Fibroblast of villous mesenchyme (primary cell): Measurements from ENCODE around the gene ASTN1. TPM values are rescaled to one million over a fixed set of nuclear protein-coding genes. Genes with fewer than 3 reads are reported as not detected.

Experiments
- DNase-seq: peaks from one replicate; pipeline ENCODE4 v3.0.0-alpha.2; 2010; ENCODE audit warnings: low read depth
- H3K4me3 ChIP-seq: 2 replicates; pipeline ENCODE4 v1.5.1; 2011; ENCODE audit warnings: low read depth, mild to moderate bottlenecking, low read length
- total RNA-seq: library from RNA; depleted of rRNA; stranded (reverse); fragments of >200 nt; gene quantifications from 2 replicates; pipeline ENCODE4 v1.2.3, GENCODE V29; 2012
- TF ChIP-seq, protein P1 (sequence below): IDR thresholded peaks from 2 replicates; pipeline ENCODE4 v1.5.1; 2012; ENCODE audit warnings: low read depth, mild to moderate bottlenecking, low read length; ENCODE audit not compliant: insufficient read depth

The ASTN1 gene
- total RNA-seq, 1 donor, result not detected

DNA sequence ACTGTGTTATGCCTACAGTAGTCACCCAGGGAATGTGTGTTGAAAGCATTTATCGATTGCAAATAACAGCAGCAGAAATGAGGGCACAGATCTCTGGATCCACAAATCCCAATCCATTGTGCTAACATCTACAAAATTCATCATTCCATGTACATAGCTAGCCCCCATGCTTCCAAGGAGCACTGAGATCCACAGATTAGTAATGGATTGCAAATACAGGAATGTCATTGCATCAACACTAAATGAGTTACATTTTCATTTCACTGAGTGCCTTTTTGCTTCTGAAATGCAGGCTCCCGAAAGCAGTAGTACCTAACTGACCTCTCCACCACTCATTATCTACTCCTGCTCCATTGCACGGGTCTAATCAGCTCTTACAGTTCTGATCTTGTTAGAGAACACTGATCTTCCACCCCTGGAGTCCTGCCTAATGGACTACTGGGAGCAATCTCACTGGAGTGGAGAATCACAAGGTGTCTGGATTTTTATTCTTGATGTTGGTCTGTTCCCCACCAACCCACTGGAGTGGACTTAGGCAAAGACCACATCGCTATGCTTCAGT, 30.5 kb downstream of the ASTN1 start:
- no peak overlapping the region for H3K4me3 ChIP-seq
- DNase-seq, result no peak
- TF ChIP-seq, protein P1, sequence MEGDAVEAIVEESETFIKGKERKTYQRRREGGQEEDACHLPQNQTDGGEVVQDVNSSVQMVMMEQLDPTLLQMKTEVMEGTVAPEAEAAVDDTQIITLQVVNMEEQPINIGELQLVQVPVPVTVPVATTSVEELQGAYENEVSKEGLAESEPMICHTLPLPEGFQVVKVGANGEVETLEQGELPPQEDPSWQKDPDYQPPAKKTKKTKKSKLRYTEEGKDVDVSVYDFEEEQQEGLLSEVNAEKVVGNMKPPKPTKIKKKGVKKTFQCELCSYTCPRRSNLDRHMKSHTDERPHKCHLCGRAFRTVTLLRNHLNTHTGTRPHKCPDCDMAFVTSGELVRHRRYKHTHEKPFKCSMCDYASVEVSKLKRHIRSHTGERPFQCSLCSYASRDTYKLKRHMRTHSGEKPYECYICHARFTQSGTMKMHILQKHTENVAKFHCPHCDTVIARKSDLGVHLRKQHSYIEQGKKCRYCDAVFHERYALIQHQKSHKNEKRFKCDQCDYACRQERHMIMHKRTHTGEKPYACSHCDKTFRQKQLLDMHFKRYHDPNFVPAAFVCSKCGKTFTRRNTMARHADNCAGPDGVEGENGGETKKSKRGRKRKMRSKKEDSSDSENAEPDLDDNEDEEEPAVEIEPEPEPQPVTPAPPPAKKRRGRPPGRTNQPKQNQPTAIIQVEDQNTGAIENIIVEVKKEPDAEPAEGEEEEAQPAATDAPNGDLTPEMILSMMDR, result no peak

DNA sequence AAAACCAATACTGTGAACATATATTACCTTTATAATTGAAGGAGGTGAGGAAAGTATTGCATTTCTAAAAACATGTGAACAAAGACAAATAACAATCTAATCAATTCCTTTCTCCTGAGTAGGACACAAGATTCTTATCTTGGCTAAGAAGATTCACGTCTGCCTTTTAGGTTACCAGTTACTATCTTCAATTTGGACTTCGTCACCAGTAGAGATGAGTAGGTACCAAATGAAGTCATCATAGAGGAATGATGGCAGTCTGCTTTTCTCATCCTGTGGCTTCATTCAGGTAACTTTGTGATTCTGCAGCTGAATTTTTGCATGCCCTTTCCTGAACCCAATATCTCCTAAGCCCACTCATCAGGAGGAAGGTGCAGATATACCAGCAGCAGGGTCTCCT, 32.4 kb downstream of the ASTN1 start:
- DNase-seq, result no peak
- no peak overlapping the region for H3K4me3 ChIP-seq
- TF ChIP-seq, protein P1, result no peak

DNA sequence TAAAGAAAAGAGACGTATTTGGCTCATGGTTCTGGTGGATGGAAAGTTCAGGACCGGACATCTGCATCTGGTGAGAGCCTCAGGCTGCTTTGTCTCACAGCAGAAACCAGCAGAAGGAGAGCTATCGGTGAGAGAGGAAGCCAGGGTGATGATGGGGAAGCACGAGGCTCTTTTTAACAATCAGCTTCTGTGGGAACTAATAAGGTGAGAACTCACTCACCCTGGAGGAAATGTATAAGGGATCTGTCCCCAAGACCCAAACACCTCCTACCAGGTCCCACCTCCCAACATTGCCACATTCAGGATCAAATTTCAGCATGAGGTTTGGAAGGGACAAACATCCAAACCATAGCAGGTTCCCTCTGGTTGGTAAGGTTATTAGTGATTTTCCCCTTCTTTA, 32.8 kb downstream of the ASTN1 start:
- DNase-seq, result no peak
- H3K4me3 ChIP-seq, result no peak overlapping the region
- TF ChIP-seq, protein P1, result no peak

DNA sequence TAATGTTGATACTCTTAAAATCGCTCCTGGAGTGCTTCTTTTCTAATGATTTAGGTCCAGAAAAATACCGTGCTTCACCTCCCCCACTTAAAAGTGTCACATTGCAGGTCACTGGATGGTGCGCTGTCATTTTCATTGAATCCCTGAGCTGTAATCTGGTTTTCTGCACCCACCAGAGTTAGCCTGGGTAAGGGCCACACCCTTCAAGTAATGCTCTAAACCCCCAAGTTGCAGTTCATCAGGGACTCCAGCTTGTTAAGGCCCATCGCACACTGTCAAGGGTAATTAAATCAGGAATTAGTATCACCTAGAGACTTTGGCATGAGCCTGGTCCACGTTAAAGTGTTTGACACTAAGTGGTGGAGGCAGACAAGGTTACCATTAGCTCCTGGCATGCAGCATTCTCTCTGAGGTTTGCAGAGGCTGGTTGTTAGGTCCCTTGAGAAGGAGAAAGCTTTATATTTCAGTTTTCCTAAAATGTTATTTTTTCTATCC, 34.0 kb downstream of the ASTN1 start:
- TF ChIP-seq, protein P1, result no peak
- DNase-seq, result no peak
- no peak overlapping the region for H3K4me3 ChIP-seq

DNA sequence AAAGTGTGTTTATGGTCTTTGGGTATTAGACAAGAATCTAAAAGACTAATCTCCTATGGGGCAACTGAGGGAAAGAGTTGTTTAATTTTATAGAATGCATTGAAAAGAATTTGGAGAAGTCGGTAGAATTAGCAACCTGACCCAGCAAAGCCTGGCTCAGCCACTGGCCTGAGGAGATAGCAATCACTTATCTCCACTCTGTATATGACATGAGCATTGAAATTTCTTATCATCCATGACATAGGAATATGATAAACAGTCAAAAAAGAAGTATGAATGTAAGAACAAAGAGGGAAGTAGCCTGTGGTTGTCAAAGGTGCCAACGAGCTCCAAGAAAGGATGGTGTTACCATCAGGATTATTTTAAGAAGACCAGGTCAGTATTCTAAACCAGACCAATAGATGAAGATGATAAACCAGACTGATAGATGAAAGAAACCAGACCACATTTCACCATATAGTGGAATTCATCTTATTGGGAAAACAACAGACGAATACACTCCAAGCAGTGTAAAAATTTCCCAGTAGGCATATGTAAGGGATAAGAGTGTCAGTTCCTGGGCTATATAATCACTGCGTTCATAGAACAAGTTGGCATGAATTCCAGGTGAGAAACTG, 35.7 kb downstream of the ASTN1 start:
- no peak overlapping the region for H3K4me3 ChIP-seq
- TF ChIP-seq, protein P1, result no peak
- DNase-seq, result no peak

DNA sequence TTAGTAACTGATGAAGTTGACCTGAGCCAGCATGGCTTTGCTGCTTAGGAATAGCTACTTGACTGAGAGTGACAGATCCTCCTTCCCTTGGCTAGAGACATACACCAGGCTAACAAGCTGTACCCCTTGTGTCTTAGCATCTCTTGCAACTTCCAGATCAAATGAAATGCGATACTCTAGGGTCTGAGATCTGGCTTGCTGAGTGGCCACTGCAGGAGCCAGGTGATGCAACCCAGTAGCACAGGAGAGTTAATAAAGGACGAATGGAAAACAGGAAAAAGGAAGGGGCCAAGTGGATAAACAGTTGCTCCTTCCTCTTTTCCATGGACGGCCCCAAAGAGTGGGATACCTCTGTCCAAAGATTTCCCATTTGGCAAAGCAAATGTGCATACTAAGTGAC, 38.2 kb downstream of the ASTN1 start:
- no peak for DNase-seq
- no peak overlapping the region for H3K4me3 ChIP-seq
- TF ChIP-seq, protein P1, result no peak
